HepG2 (cell line): ENCODE data around the gene MYH9. TPM values are rescaled to one million over a fixed set of nuclear protein-coding genes. Genes with fewer than 3 reads are reported as not detected.
A peak's percentile ranks its signal among the peaks of the same experiment; 100 is the strongest.
"Not testable (repeated sequence)": the region's sequence is repeated elsewhere in the genome, so short reads cannot be mapped to it uniquely, and the experiment has no call there.

Experiments
- CBX1 ChIP-seq: IDR thresholded peaks from one replicate; pipeline ENCODE4 v1.6.1; 2016; ENCODE audit warnings: antibody characterized with exemption, low read depth
- CREM ChIP-seq, 2 experiments: sonication (generic) in 1 of 2; formaldehyde crosslinking in 1 of 2; IDR thresholded peaks; 2 replicates each; pipeline versions ENCODE4 v1.4.0 to v1.6.1; 2016 to 2020; ENCODE audit warnings: antibody characterized with exemption in 1 of 2, mild to moderate bottlenecking in 1 of 2, missing genetic modification reagents in 1 of 2
- HOXA3 ChIP-seq: sonication (generic); formaldehyde crosslinking; IDR thresholded peaks from 2 replicates; pipeline ENCODE4 v1.5.0; 2020; ENCODE audit warnings: missing genetic modification reagents
- JUN ChIP-seq: sonication (generic); formaldehyde crosslinking; IDR thresholded peaks from 2 replicates; pipeline ENCODE4 v1.4.0; 2020; ENCODE audit warnings: mild to moderate bottlenecking, missing genetic modification reagents
- MIER3 ChIP-seq: IDR thresholded peaks from 2 replicates; pipeline ENCODE4 v1.6.1; 2016; ENCODE audit warnings: missing compliant biosample characterization, borderline replicate concordance
- MZF1 ChIP-seq: sonication (generic); formaldehyde crosslinking; IDR thresholded peaks from 2 replicates; pipeline ENCODE4 v1.8.1; 2023; ENCODE audit warnings: mild to moderate bottlenecking, missing genetic modification reagents, borderline replicate concordance
- PITX1 ChIP-seq: sonication (generic); formaldehyde crosslinking; IDR thresholded peaks from 2 replicates; pipeline ENCODE4 v1.5.1; 2020; ENCODE audit warnings: mild to moderate bottlenecking, missing genetic modification reagents
- POGZ ChIP-seq: sonication (generic); formaldehyde crosslinking; IDR thresholded peaks from 2 replicates; pipeline ENCODE4 v1.4.0; 2020; ENCODE audit warnings: mild to moderate bottlenecking, missing genetic modification reagents
- SALL1 ChIP-seq: sonication (generic); formaldehyde crosslinking; IDR thresholded peaks from 2 replicates; pipeline ENCODE4 v1.8.0; 2022; ENCODE audit warnings: mild to moderate bottlenecking, missing genetic modification reagents
- SP4 ChIP-seq: sonication (generic); formaldehyde crosslinking; IDR thresholded peaks from 2 replicates; pipeline ENCODE4 v1.8.1; 2023; ENCODE audit warnings: mild to moderate bottlenecking, missing genetic modification reagents
- ZBTB3 ChIP-seq: sonication (generic); formaldehyde crosslinking; IDR thresholded peaks from 2 replicates; pipeline ENCODE4 v1.4.0; 2020; ENCODE audit warnings: low read depth, mild to moderate bottlenecking, moderate library complexity, missing genetic modification reagents, borderline replicate concordance
- ZFX ChIP-seq: sonication (generic); formaldehyde crosslinking; IDR thresholded peaks from 2 replicates; pipeline ENCODE4 v1.4.0; 2020; ENCODE audit warnings: mild to moderate bottlenecking, low read depth, missing genetic modification reagents, moderate library complexity
- ZNF232 ChIP-seq: sonication (generic); formaldehyde crosslinking; IDR thresholded peaks from 2 replicates; pipeline ENCODE4 v1.4.0; 2020; ENCODE audit warnings: missing genetic modification reagents, borderline replicate concordance
- ZNF263 ChIP-seq: sonication (generic); formaldehyde crosslinking; IDR thresholded peaks from 2 replicates; pipeline ENCODE4 v1.4.0; 2020; ENCODE audit warnings: missing genetic modification reagents
- ZNF33B ChIP-seq: sonication (generic); formaldehyde crosslinking; IDR thresholded peaks from 2 replicates; pipeline ENCODE4 v1.5.1; 2020; ENCODE audit warnings: mild to moderate bottlenecking, missing genetic modification reagents
- ZNF34 ChIP-seq: sonication (generic); formaldehyde crosslinking; IDR thresholded peaks from 2 replicates; pipeline ENCODE4 v1.4.0; 2020; ENCODE audit warnings: mild to moderate bottlenecking, missing genetic modification reagents, borderline replicate concordance
- ZNF556 ChIP-seq: sonication (generic); formaldehyde crosslinking; IDR thresholded peaks from 2 replicates; pipeline ENCODE4 v1.4.0; 2020; ENCODE audit warnings: mild to moderate bottlenecking, missing genetic modification reagents, borderline replicate concordance
- polyA plus RNA-seq, 8 experiments: library from polyadenylated mRNA; depleted of rRNA in 3 of 8; stranded (reverse) in 7 of 8; unstranded in 1 of 8; fragments of >200 nt; fragmentation: Illumina TruSeq in 4 of 8; extraction: Trizol in 4 of 8; gene quantifications; 2 replicates each; pipeline versions ENCODE4 v1.2.1 to v1.2.3, GENCODE V29; 2011 to 2016; ENCODE audit warnings: low read depth in 4 of 8, missing spikeins in 1 of 8, mixed read lengths in 1 of 8; ENCODE audit not compliant: insufficient read depth in 1 of 8
- total RNA-seq, 5 experiments: library from RNA; depleted of rRNA; stranded (reverse); fragments of >200 nt; fragmentation: Illumina TruSeq; extraction: Trizol; gene quantifications; 2 replicates each; pipeline ENCODE4 v1.2.3, GENCODE V29; 2016; ENCODE audit warnings: low read depth in 1 of 5
- TF ChIP-seq, protein P1 (sequence below): sonication (generic); formaldehyde crosslinking; IDR thresholded peaks from 2 replicates; pipeline ENCODE4 v1.4.0; 2020; ENCODE audit warnings: missing genetic modification reagents
- TF ChIP-seq, protein P2 (sequence below): sonication (generic); formaldehyde crosslinking; IDR thresholded peaks from 2 replicates; pipeline ENCODE4 v1.9.0; 2022; ENCODE audit warnings: missing genetic modification reagents, mild to moderate bottlenecking, borderline replicate concordance
- TF ChIP-seq, protein P3 (sequence below): sonication (generic); formaldehyde crosslinking; IDR thresholded peaks from 2 replicates; pipeline ENCODE4 v1.4.0; 2020; ENCODE audit warnings: mild to moderate bottlenecking, low read depth, missing genetic modification reagents
- TF ChIP-seq, protein P4 (sequence below): sonication (generic); formaldehyde crosslinking; IDR thresholded peaks from 2 replicates; pipeline ENCODE4 v1.4.0; 2020; ENCODE audit warnings: missing genetic modification reagents
- TF ChIP-seq, protein P5 (sequence below), 2 experiments: fragments of 450-650 bp in 1 of 2; sonication (generic) in 1 of 2; formaldehyde crosslinking; IDR thresholded peaks; 2 replicates each; pipeline versions ENCODE4 v1.5.0 to v1.8.0; 2020 to 2022; ENCODE audit warnings: mild to moderate bottlenecking in 1 of 2, missing genetic modification reagents in 1 of 2

The MYH9 gene
- total and polyA plus RNA-seq, 2 of the 13 experiments (the other 11 are each of a cell fraction or from before 2014, with no cell fraction given), result 50.7 to 98.5 TPM

DNA sequence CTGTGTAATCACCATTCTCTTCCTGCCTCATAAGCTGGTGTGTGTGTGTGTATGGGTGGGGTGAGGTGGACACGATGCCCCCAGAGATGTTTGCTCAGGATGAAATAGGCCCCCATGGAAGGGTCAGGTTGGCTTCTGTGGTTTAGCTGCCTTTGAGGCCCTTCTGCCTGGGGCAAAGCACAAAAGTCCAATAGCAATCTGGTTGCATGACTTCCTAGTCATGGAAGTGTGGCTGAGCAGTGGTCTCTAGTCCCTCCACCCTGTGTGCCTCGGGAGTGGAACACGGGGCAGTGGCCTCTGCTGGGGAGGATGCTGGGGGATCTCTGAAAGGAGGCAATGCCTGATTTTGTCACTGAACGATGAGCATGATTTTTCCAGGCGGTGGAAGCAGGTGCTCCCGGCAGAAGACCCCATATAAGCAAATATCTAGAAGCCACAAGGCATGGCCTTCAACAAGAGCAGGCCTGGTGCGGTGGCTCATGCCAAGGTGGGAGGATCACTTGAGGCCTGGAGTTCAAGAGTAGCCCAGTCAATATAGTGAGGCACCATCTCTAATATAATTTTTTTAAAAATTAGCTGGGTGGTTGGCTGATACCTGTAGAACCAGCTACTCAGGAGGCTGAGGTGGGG, 135.7 kb downstream of the MYH9 start (continued):
- TF ChIP-seq, protein P1, sequence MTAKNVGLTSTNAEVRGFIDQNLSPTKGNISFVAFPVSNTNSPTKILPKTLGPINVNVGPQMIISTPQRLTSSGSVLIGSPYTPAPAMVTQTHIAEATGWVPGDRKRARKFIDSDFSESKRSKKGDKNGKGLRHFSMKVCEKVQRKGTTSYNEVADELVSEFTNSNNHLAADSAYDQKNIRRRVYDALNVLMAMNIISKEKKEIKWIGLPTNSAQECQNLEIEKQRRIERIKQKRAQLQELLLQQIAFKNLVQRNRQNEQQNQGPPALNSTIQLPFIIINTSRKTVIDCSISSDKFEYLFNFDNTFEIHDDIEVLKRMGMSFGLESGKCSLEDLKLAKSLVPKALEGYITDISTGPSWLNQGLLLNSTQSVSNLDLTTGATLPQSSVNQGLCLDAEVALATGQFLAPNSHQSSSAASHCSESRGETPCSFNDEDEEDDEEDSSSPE (CRISPR knock-in tag), result peak; percentile 60
- TF ChIP-seq MZF1 (CRISPR knock-in tag) (0 out of 2 replicates have a peak, but pooled peaks have one; percentile 38), ZNF232 (CRISPR knock-in tag) (peak; percentile 88), PITX1 (CRISPR knock-in tag) (peak; percentile 84; the same call in 1 of the 2 replicates), ZBTB3 (CRISPR knock-in tag) (peak; percentile 88; the same call in 1 of the 2 replicates), JUN (CRISPR knock-in tag) (0 out of 2 replicates have a peak, but pooled peaks have one; percentile 68), ZFX (peak; percentile 86), ZNF33B (CRISPR knock-in tag) (peak; percentile 59; the same call in 1 of the 2 replicates), MIER3 (CRISPR knock-in tag) (peak; percentile 73; the same call in 1 of the 2 replicates), POGZ (CRISPR knock-in tag) (peak; percentile 63), SP4 (CRISPR knock-in tag) (peak; percentile 60; the same call in 1 of the 2 replicates), ZNF263 (CRISPR knock-in tag) (peak; percentile 39; the same call in 1 of the 2 replicates), ZNF34 (0 out of 2 replicates have a peak, but pooled peaks have one; percentile 30), CBX1 (peak; percentile 89), HOXA3 (CRISPR knock-in tag) (peak; percentile 83), CREM (IDR thresholded peaks at IDR 0.05) (peak; percentile 71; the same call in 1 of the 2 replicates), ZNF556 (CRISPR knock-in tag) (peak; percentile 86; the same call in 1 of the 2 replicates), SALL1 (CRISPR knock-in tag) (peak; percentile 99)
- TF ChIP-seq, protein P2, sequence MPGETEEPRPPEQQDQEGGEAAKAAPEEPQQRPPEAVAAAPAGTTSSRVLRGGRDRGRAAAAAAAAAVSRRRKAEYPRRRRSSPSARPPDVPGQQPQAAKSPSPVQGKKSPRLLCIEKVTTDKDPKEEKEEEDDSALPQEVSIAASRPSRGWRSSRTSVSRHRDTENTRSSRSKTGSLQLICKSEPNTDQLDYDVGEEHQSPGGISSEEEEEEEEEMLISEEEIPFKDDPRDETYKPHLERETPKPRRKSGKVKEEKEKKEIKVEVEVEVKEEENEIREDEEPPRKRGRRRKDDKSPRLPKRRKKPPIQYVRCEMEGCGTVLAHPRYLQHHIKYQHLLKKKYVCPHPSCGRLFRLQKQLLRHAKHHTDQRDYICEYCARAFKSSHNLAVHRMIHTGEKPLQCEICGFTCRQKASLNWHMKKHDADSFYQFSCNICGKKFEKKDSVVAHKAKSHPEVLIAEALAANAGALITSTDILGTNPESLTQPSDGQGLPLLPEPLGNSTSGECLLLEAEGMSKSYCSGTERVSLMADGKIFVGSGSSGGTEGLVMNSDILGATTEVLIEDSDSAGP, result peak; percentile 59; the same call in 1 of the 2 replicates
- TF ChIP-seq, protein P3, sequence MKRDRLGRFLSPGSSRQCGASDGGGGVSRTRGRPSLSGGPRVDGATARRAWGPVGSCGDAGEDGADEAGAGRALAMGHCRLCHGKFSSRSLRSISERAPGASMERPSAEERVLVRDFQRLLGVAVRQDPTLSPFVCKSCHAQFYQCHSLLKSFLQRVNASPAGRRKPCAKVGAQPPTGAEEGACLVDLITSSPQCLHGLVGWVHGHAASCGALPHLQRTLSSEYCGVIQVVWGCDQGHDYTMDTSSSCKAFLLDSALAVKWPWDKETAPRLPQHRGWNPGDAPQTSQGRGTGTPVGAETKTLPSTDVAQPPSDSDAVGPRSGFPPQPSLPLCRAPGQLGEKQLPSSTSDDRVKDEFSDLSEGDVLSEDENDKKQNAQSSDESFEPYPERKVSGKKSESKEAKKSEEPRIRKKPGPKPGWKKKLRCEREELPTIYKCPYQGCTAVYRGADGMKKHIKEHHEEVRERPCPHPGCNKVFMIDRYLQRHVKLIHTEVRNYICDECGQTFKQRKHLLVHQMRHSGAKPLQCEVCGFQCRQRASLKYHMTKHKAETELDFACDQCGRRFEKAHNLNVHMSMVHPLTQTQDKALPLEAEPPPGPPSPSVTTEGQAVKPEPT (CRISPR knock-in tag), result 0 out of 2 replicates have a peak, but pooled peaks have one; percentile 61
- TF ChIP-seq, protein P4, sequence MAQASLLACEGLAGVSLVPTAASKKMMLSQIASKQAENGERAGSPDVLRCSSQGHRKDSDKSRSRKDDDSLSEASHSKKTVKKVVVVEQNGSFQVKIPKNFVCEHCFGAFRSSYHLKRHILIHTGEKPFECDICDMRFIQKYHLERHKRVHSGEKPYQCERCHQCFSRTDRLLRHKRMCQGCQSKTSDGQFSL, result 0 out of 2 replicates have a peak, but pooled peaks have one; percentile 42
- TF ChIP-seq, protein P5, sequence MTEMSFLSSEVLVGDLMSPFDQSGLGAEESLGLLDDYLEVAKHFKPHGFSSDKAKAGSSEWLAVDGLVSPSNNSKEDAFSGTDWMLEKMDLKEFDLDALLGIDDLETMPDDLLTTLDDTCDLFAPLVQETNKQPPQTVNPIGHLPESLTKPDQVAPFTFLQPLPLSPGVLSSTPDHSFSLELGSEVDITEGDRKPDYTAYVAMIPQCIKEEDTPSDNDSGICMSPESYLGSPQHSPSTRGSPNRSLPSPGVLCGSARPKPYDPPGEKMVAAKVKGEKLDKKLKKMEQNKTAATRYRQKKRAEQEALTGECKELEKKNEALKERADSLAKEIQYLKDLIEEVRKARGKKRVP (CRISPR knock-in tag; IDR thresholded peaks at IDR 0.05), result peak in 1 of 2 experiments; percentile 23; a peak in 1 of 4 replicates
- TF ChIP-seq CREM (CRISPR knock-in tag; IDR thresholded peaks at IDR 0.05), result not testable (repeated sequence)
